GM21529 (cell line): ENCODE results near the gene MAGOHB.

Experiments used
- ATAC-seq: cut with Tn5 transposase; IDR thresholded peaks from one replicate; pipeline ENCODE4 v1.9.1; 2021; ENCODE audit not compliant: unreplicated experiment

MAGOHB gene

DNA sequence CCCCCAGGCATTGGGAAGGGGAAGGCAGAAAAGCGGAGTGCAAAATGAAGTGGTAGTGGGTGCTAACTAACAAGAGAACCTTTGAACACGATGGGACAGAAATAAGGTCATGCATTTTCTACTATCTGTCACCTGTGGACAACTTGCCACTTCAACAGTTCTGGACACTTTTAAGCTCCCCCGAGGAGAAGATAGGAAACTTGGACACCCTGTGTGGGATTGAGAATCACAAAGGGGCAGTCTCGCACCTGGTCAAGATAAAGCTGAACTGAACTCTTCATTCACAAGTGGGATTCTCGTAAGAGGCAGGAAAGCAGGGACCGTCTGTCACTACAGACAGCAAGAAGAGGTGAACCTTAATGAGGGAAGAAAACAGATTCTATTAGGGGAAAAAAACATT, 56.1 kb downstream of the MAGOHB start:
- no peak for ATAC-seq

DNA sequence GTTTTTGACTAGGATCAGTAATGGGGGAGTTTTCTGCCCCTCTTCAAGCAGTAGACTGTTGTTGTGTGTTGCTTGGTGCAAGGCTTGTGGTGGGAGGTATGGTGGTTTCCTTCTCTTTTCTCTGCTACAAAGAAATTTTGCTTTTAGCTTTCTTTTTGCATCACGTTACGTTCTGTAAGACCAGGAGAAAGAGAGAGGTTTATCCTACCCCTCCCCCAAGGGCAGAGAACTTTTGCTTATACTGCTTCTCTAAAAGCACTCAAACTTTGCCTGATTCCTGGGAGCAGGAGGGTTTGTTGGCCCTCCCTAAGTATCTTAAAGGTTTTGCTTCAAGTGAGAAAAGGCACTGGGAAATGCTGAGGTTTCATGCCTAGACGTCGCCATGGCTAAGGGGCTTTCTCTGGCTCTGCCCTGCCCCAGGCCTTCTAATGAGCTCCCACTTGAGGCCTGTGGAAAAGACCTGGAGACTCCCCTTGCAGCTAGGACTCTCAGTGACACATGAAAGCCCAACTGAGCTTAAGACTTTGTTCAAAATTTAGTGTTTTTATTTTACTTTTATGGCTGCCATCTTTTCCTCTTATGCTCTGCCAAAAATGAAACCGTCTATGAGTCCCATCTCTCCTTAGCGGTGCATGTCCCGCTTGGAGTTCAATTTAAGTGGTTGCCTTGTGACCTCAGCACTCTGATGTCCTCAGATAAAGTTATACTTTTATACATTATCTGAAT, 58.5 kb downstream of the MAGOHB start:
- no peak for ATAC-seq

GRCh38 chr12:10554228-10554755, 59.1 kb downstream of the MAGOHB start:
- ATAC-seq: no peak
